K562 (cell line): ENCODE results near the gene HMG20B. TPM values are rescaled to one million over a fixed set of nuclear protein-coding genes. Genes with fewer than 3 reads are reported as not detected.

Source experiments
- BRCA1 ChIP-seq, 2 experiments: fragments of 450-650 bp in 1 of 2; sonication (generic) in 1 of 2; formaldehyde crosslinking in 1 of 2; IDR thresholded peaks; 2 replicates each; pipeline versions ENCODE4 v1.5.0 to v1.6.1; 2017 to 2020; ENCODE audit warnings: mild to moderate bottlenecking in 1 of 2, missing genetic modification reagents in 1 of 2
- CC2D1A ChIP-seq: fragments of 450-650 bp; IDR thresholded peaks from 2 replicates; pipeline ENCODE4 v1.6.1; 2017; ENCODE audit warnings: mild to moderate bottlenecking
- CREB3 ChIP-seq: fragments of 450-650 bp; conservative IDR thresholded peaks from 2 replicates; pipeline ENCODE4 v1.6.1; 2016; ENCODE audit warnings: missing genetic modification characterization, low read depth, mild to moderate bottlenecking, missing compliant biosample characterization, moderate library complexity
- ETS2 ChIP-seq: IDR thresholded peaks from 2 replicates; pipeline ENCODE4 v1.6.1; 2016; ENCODE audit warnings: borderline replicate concordance, missing genetic modification characterization, mild to moderate bottlenecking, moderate library complexity, missing compliant biosample characterization; ENCODE audit not compliant: poor library complexity, severe bottlenecking
- JUNB ChIP-seq: fragments of 450-650 bp; formaldehyde crosslinking; conservative IDR thresholded peaks from 2 replicates; pipeline ENCODE4 v1.4.0; 2020; ENCODE audit warnings: mild to moderate bottlenecking
- KDM5B ChIP-seq: fragments of 200-600 bp; sonication (generic); IDR thresholded peaks from 2 replicates; pipeline ENCODE4 v1.6.1; 2012; ENCODE audit warnings: low read depth, mild to moderate bottlenecking, moderate library complexity, low read length, control low read depth, inconsistent platforms; ENCODE audit not compliant: insufficient replicate concordance
- NUFIP1 ChIP-seq: fragments of 450-650 bp; IDR thresholded peaks from 2 replicates; pipeline ENCODE4 v1.6.1; 2018; ENCODE audit not compliant: partially characterized antibody
- POLR3A ChIP-seq: IDR thresholded peaks from 2 replicates; pipeline ENCODE4 v1.6.1; 2011; ENCODE audit warnings: borderline replicate concordance, mild to moderate bottlenecking, moderate library complexity; ENCODE audit not compliant: insufficient read length, insufficient read depth; ENCODE audit errors: extremely low read depth
- SMAD1 ChIP-seq: fragments of 150-350 bp; IDR thresholded peaks from 2 replicates; pipeline ENCODE4 v1.6.1; 2014; ENCODE audit warnings: low read length, low read depth; ENCODE audit not compliant: partially characterized antibody
- ZKSCAN1 ChIP-seq: fragments of 150-350 bp; IDR thresholded peaks from 2 replicates; pipeline ENCODE4 v1.6.1; 2016; ENCODE audit warnings: low read depth, low read length
- ZNF436 ChIP-seq: fragments of 250-450, 450-650 bp; sonication (Bioruptor Pico); formaldehyde crosslinking; IDR thresholded peaks from 2 replicates; pipeline ENCODE4 v1.7.0; 2020; ENCODE audit warnings: mild to moderate bottlenecking
- ZZZ3 ChIP-seq: fragments of 450-650 bp; IDR thresholded peaks from 2 replicates; pipeline ENCODE4 v1.6.1; 2016; ENCODE audit warnings: antibody characterized with exemption, mild to moderate bottlenecking, moderate library complexity
- polyA plus RNA-seq, 8 experiments: library from polyadenylated mRNA; depleted of rRNA in 4 of 8; stranded (reverse) in 5 of 8; unstranded in 3 of 8; fragments of >200 nt; fragmentation: Nextera tagmentation in 2 of 8; fragmentation: Illumina TruSeq in 1 of 8; extraction: Ambion mirVana in 2 of 8; extraction: Trizol in 1 of 8; gene quantifications; 2 replicates each; pipeline versions ENCODE4 v1.2.1 to v1.2.3, GENCODE V29; 2011 to 2014; ENCODE audit warnings: inconsistent platforms in 1 of 8, missing spikeins in 1 of 8
- total RNA-seq, 7 experiments: library from RNA; depleted of rRNA in 6 of 7; stranded (reverse); fragments of >200 nt in 6 of 7; fragmentation: Illumina TruSeq in 2 of 7; extraction: Trizol in 2 of 7; gene quantifications; 2 replicates each; pipeline versions ENCODE4 v1.2.1 to v1.2.3, GENCODE V29; 2011 to 2021; ENCODE audit warnings: low replicate concordance in 1 of 7
- TF ChIP-seq, protein P1 (sequence below): fragments of 250-450 bp; sonication (Bioruptor Pico); IDR thresholded peaks from 2 replicates; pipeline ENCODE4 v1.4.0; 2020; ENCODE audit warnings: mild to moderate bottlenecking, moderate library complexity
- TF ChIP-seq, protein P2 (sequence below): sonication (generic); formaldehyde crosslinking; IDR thresholded peaks from 2 replicates; pipeline ENCODE4 v1.8.0; 2022; ENCODE audit warnings: mild to moderate bottlenecking, missing genetic modification reagents
- TF ChIP-seq, protein P3 (sequence below): sonication (generic); formaldehyde crosslinking; IDR thresholded peaks from 2 replicates; pipeline ENCODE4 v1.8.0; 2022; ENCODE audit warnings: mild to moderate bottlenecking, missing genetic modification reagents

Gene HMG20B
- total and polyA plus RNA-seq, 9 of the 15 experiments (the other 6 are each of a cell fraction or from before 2014, with no cell fraction given), result 0.35 to 172 (median 38.6) TPM

DNA sequence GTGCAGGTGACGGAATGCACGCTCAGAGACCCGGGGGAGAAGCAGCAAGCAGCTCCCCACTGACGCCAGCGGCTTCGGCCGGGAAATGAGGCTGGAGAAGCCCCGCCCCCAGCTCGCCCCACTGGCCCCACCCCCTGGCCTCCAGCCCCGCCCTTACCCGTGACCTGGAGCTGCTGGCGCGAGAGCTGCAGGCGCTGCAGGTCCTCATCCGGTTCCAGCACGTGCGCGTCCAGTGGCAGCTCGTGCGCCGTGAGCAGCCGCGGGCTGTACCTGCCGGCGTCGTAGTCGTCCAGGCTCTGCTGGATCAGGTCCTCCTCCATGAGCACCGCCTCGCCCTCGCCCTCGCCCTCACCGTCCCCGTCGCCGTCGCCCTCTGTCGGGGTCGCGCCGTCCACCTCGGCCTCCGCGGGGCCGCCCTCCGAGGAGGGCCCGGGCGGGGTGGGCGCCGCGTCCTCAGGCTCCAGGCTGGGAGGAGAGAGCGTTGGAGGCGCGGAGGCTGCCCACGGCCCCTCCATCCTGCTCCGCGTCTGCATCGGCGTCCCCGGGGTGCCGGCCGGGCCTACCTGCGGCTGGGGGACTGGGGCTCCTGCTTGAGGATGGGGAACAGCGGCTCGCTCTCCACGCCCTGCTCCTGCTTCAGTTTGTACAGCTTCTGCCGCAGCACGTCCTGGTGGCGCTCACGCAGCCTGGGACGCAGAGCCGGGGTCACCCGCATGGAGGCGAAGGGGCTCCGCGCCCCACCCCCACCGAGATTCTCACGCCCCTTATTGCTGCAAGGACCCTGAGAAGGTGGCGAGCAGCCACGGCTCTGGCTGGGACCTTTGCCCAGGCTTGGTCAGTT is 40.4 kb downstream of the HMG20B start (continued):
- TF ChIP-seq POLR3A (no peak), NUFIP1 (no peak), ZZZ3 (no peak), BRCA1 (IDR thresholded peaks at IDR 0.05) (no peak), BRCA1 (CRISPR knock-in tag; IDR thresholded peaks at IDR 0.05) (no peak), SMAD1 (no peak), KDM5B (no peak), ZNF436 (CRISPR knock-in tag) (no peak), JUNB (CRISPR knock-in tag) (no peak), ETS2 (tag) (no peak), ZKSCAN1 (no peak), CREB3 (tag) (no peak), CC2D1A (no peak)
- TF ChIP-seq, protein P1, sequence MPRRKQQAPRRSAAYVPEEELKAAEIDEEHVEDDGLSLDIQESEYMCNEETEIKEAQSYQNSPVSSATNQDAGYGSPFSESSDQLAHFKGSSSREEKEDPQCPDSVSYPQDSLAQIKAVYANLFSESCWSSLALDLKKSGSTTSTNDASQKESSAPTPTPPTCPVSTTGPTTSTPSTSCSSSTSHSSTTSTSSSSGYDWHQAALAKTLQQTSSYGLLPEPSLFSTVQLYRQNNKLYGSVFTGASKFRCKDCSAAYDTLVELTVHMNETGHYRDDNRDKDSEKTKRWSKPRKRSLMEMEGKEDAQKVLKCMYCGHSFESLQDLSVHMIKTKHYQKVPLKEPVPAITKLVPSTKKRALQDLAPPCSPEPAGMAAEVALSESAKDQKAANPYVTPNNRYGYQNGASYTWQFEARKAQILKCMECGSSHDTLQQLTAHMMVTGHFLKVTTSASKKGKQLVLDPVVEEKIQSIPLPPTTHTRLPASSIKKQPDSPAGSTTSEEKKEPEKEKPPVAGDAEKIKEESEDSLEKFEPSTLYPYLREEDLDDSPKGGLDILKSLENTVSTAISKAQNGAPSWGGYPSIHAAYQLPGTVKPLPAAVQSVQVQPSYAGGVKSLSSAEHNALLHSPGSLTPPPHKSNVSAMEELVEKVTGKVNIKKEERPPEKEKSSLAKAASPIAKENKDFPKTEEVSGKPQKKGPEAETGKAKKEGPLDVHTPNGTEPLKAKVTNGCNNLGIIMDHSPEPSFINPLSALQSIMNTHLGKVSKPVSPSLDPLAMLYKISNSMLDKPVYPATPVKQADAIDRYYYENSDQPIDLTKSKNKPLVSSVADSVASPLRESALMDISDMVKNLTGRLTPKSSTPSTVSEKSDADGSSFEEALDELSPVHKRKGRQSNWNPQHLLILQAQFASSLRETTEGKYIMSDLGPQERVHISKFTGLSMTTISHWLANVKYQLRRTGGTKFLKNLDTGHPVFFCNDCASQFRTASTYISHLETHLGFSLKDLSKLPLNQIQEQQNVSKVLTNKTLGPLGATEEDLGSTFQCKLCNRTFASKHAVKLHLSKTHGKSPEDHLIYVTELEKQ (CRISPR knock-in tag), result no peak
- TF ChIP-seq, protein P2, sequence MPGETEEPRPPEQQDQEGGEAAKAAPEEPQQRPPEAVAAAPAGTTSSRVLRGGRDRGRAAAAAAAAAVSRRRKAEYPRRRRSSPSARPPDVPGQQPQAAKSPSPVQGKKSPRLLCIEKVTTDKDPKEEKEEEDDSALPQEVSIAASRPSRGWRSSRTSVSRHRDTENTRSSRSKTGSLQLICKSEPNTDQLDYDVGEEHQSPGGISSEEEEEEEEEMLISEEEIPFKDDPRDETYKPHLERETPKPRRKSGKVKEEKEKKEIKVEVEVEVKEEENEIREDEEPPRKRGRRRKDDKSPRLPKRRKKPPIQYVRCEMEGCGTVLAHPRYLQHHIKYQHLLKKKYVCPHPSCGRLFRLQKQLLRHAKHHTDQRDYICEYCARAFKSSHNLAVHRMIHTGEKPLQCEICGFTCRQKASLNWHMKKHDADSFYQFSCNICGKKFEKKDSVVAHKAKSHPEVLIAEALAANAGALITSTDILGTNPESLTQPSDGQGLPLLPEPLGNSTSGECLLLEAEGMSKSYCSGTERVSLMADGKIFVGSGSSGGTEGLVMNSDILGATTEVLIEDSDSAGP (CRISPR knock-in tag), result no peak
- TF ChIP-seq, protein P3, sequence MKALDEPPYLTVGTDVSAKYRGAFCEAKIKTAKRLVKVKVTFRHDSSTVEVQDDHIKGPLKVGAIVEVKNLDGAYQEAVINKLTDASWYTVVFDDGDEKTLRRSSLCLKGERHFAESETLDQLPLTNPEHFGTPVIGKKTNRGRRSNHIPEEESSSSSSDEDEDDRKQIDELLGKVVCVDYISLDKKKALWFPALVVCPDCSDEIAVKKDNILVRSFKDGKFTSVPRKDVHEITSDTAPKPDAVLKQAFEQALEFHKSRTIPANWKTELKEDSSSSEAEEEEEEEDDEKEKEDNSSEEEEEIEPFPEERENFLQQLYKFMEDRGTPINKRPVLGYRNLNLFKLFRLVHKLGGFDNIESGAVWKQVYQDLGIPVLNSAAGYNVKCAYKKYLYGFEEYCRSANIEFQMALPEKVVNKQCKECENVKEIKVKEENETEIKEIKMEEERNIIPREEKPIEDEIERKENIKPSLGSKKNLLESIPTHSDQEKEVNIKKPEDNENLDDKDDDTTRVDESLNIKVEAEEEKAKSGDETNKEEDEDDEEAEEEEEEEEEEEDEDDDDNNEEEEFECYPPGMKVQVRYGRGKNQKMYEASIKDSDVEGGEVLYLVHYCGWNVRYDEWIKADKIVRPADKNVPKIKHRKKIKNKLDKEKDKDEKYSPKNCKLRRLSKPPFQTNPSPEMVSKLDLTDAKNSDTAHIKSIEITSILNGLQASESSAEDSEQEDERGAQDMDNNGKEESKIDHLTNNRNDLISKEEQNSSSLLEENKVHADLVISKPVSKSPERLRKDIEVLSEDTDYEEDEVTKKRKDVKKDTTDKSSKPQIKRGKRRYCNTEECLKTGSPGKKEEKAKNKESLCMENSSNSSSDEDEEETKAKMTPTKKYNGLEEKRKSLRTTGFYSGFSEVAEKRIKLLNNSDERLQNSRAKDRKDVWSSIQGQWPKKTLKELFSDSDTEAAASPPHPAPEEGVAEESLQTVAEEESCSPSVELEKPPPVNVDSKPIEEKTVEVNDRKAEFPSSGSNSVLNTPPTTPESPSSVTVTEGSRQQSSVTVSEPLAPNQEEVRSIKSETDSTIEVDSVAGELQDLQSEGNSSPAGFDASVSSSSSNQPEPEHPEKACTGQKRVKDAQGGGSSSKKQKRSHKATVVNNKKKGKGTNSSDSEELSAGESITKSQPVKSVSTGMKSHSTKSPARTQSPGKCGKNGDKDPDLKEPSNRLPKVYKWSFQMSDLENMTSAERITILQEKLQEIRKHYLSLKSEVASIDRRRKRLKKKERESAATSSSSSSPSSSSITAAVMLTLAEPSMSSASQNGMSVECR, result no peak
